ENCODE measurements around the gene FLACC1.

Gene FLACC1

GRCh38 chr2:201273330-201273983 lies 83.7 kb downstream of the FLACC1 start:
- DNase-seq = no peak

GRCh38 chr2:201271917-201272316 lies 85.2 kb downstream of the FLACC1 start:
- DNase-seq = no peak

- no peak for DNase-seq
These were observed 86.7 kb downstream of the FLACC1 start for GRCh38 chr2:201270293-201271001.

GRCh38 chr2:201269764-201270163 lies 87.4 kb downstream of the FLACC1 start:
- no peak for DNase-seq

- no peak for DNase-seq
These were observed 89.7 kb downstream of the FLACC1 start for GRCh38 chr2:201267278-201268030.

GRCh38 chr2:201266629-201267028 lies 90.5 kb downstream of the FLACC1 start:
- no peak for DNase-seq

GRCh38 chr2:201264472-201265173 lies 92.5 kb downstream of the FLACC1 start:
- no peak for DNase-seq

GRCh38 chr2:201263779-201264178 lies 93.4 kb downstream of the FLACC1 start:
- no peak for DNase-seq

- no peak for DNase-seq
These were observed 94.4 kb downstream of the FLACC1 start for GRCh38 chr2:201262718-201263117.

GRCh38 chr2:201261906-201262305 lies 95.2 kb downstream of the FLACC1 start:
- DNase-seq = no peak

- peak; percentile 74 for DNase-seq
These were observed 95.7 kb downstream of the FLACC1 start for GRCh38 chr2:201261471-201261870.

- peak; percentile 66 for DNase-seq
These were observed 96.8 kb downstream of the FLACC1 start, which contains the start of gene CASP8 for GRCh38 chr2:201260302-201260800. Gene CASP8, plus strand, starts transcription at chr2:201260536. Its CDS starts 5,951 bp downstream, at chr2:201266487.

- DNase-seq = no peak
These were observed 98.2 kb downstream of the FLACC1 start for GRCh38 chr2:201258666-201259615.

GRCh38 chr2:201257956-201258665 lies 99.0 kb downstream of the FLACC1 start:
- peak; percentile 88 for DNase-seq

- DNase-seq = peak; percentile 68
These were observed 99.7 kb downstream of the FLACC1 start for GRCh38 chr2:201257381-201257955.

- no peak for DNase-seq
These were observed 101.1 kb downstream of the FLACC1 start for GRCh38 chr2:201256082-201256481.

GRCh38 chr2:201255408-201256033 lies 101.6 kb downstream of the FLACC1 start:
- no peak for DNase-seq

GRCh38 chr2:201254081-201254730 lies 102.9 kb downstream of the FLACC1 start:
- DNase-seq = no peak

- DNase-seq = no peak
These were observed 106.4 kb downstream of the FLACC1 start for GRCh38 chr2:201250741-201251140.

- DNase-seq = no peak
These were observed 107.3 kb downstream of the FLACC1 start for GRCh38 chr2:201249889-201250288.

Measured in activated CD8-positive, alpha-beta memory T cell treated with anti-CD3 and anti-CD28 coated beads, Interleukin-2, amount 50 U/mL, for 48 hours (primary cell).